ENCODE measurements around the gene M1AP. TPM values are rescaled to one million over a fixed set of nuclear protein-coding genes. Genes with fewer than 3 reads are reported as not detected.
"Not testable (repeated sequence)": the region's sequence is repeated elsewhere in the genome, so short reads cannot be mapped to it uniquely, and the experiment has no call there.

Gene M1AP
- total RNA-seq, 1 donor from 2014 or later, result 1.4 TPM

DNA sequence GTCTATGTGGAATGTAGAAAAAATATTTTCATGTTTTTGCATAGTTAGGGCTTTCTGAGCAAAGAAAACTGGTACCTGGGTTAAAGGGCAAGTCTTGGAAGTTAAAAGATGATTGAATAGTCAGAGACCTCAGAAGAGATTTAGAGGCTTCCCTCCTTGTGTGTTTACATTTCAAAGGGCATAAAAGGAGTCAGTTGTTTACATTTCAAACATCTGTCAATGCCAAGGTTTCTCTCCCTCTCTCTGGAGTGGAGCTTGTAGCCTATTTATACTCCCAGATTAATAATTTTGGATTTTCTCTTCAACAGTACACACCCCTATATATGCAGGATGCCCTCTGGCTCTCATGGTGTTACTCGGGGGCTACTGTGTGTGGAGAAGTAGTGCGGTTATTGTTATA lies 8.6 kb downstream of the M1AP start:
- no peak for DNase-seq
- no peak for ATAC-seq
- intact Hi-C loops (cut with DNase I), result no loop called here

DNA sequence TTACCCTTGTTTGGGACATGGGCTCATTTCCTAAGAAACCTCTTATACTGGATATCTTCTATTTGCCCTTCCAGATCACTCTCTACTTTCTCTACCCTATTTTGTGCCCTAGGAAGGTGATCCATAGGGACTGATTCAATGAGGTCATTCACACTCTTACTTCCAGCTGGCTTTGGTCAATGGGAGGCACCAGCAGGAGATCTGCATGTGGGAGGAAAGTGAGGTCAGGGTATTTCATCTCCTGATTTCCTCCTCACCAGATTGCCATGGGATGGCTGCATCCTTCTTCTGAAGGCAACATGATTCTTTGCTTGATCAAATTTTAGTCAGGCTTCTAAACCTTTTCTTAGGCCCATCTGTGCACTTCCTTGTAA lies 15.2 kb downstream of the M1AP start:
- Histone ChIP-seq H3K36me3 (no peaks in the 10 kb centered on the region), H3K9me3 (no peaks in the 10 kb centered on the region), H3K27ac (no peak overlapping the region), H3K4me1 (no peaks in the 10 kb centered on the region), H3K27me3 (no peaks in the 10 kb centered on the region), H3K4me3 (no peak overlapping the region)
- TF ChIP-seq, protein P1, sequence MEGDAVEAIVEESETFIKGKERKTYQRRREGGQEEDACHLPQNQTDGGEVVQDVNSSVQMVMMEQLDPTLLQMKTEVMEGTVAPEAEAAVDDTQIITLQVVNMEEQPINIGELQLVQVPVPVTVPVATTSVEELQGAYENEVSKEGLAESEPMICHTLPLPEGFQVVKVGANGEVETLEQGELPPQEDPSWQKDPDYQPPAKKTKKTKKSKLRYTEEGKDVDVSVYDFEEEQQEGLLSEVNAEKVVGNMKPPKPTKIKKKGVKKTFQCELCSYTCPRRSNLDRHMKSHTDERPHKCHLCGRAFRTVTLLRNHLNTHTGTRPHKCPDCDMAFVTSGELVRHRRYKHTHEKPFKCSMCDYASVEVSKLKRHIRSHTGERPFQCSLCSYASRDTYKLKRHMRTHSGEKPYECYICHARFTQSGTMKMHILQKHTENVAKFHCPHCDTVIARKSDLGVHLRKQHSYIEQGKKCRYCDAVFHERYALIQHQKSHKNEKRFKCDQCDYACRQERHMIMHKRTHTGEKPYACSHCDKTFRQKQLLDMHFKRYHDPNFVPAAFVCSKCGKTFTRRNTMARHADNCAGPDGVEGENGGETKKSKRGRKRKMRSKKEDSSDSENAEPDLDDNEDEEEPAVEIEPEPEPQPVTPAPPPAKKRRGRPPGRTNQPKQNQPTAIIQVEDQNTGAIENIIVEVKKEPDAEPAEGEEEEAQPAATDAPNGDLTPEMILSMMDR (IDR thresholded peaks at IDR 0.05), result no peak
- DNase-seq (no peak), ATAC-seq (no peak)
- intact Hi-C loops (cut with DNase I), result no loop called here

More for the DNA sequence above, 8.6 kb downstream of the M1AP start:
- Histone ChIP-seq H3K27me3 (no peaks in the 10 kb centered on the region), H3K27ac (no peak overlapping the region), H3K36me3 (no peaks in the 10 kb centered on the region), H3K4me1 (no peaks in the 10 kb centered on the region), H3K9me3 (no peaks in the 10 kb centered on the region), H3K4me3 (no peak overlapping the region)
- TF ChIP-seq, protein P1 (IDR thresholded peaks at IDR 0.05), result no peak

DNA sequence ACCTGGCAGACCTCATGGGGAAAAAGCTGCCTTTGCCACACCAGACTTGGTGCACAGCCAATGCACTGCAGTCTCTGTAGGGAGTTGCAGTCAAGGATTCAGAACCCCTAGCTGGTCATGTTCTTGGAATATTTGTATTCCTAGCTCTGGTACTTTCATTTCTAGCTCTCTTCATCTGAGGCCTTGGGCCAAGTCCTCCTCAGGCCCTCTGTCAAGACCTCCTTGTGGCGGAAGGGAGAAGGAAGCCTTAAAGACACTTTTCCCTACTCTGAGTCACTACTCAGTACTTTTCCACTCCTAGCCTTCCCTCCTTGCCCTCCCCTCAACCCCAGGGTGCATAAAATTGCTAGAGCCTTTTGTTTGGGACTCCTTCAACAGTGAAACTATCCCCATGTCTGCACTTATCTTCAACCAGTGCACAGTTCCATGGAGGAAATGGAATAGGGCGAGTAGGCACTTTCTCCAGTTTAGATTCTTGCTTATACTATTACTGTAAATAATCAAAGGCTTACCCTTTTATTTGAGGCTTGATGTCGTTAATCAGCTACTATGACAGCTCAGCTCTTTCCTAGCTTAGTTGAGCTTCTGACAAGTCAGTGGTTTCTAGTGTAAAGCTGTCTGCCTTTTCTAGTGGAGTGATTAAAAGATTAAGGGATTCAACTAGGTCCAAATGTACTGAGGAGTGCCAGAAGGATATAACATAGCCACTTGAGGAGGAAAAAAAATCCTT lies 15.8 kb downstream of the M1AP start:
- no peaks in the 10 kb centered on the region for H3K9me3 ChIP-seq
- H3K36me3 ChIP-seq, result no peaks in the 10 kb centered on the region
- DNase-seq (no peak), ATAC-seq (peak; percentile 82)
- no peak overlapping the region for H3K27ac ChIP-seq
- TF ChIP-seq, protein P1 (IDR thresholded peaks at IDR 0.05), result no peak
- no peaks in the 10 kb centered on the region for H3K4me1 ChIP-seq
- no peaks in the 10 kb centered on the region for H3K27me3 ChIP-seq
- no peak overlapping the region for H3K4me3 ChIP-seq
- intact Hi-C loops (cut with DNase I), result no loop called here

DNA sequence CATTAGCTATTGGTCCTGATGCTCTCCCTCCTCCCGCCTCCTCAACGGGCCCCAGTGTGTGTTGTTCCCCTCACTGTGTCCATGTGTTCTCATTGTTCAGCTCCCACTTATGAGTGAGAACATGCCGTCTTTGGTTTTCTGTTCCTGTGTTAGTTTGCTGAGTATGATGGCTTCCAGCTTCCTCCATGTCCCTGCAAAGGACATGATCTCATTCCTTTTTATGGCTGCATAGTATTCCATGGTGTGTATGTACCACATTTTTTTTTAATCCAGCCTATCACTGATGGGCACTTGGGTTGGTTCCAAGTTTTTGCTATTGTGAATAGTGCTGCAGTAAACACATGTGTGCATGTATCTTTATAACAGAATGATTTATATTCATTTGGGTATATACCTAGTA lies 17.7 kb downstream of the M1AP start:
- intact Hi-C loops (cut with DNase I); H3K9me3 ChIP-seq; H3K36me3 ChIP-seq; ATAC-seq; DNase-seq; H3K4me3 ChIP-seq; H3K4me1 ChIP-seq; H3K27ac ChIP-seq; H3K27me3 ChIP-seq: not testable (repeated sequence)

DNA sequence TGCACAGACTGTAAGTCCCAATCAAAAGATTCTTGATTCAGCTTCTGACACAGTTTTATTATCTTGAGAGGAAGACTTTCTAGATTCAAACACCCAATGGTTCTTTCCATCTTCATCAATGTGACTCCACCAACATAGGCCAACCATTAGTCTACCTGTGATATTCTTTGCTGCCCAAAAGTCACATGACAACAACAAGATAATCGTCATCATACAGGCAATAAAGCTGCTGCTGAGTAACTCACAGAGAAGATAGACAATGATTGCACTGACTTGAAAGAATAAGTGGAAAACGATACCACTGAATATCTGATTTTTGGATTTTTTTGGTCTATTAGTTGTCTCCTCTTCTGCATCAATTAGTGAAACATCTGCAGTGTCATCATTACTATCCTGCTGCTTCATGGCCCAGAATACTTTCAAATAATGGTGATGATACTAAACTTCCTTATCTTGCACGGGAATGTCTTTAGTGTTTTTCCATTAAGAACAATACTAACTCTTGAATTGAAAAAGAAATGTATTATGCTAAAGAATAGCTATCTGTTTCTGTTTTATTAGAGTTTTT lies 19.5 kb downstream of the M1AP start:
- Histone ChIP-seq H3K27ac (no peak overlapping the region), H3K9me3 (no peaks in the 10 kb centered on the region), H3K36me3 (no peaks in the 10 kb centered on the region), H3K4me3 (no peak overlapping the region), H3K4me1 (no peaks in the 10 kb centered on the region), H3K27me3 (no peaks in the 10 kb centered on the region)
- ATAC-seq (no peak), DNase-seq (no peak)
- intact Hi-C loops (cut with DNase I), result no loop called here
- TF ChIP-seq, protein P1 (IDR thresholded peaks at IDR 0.05), result no peak

DNA sequence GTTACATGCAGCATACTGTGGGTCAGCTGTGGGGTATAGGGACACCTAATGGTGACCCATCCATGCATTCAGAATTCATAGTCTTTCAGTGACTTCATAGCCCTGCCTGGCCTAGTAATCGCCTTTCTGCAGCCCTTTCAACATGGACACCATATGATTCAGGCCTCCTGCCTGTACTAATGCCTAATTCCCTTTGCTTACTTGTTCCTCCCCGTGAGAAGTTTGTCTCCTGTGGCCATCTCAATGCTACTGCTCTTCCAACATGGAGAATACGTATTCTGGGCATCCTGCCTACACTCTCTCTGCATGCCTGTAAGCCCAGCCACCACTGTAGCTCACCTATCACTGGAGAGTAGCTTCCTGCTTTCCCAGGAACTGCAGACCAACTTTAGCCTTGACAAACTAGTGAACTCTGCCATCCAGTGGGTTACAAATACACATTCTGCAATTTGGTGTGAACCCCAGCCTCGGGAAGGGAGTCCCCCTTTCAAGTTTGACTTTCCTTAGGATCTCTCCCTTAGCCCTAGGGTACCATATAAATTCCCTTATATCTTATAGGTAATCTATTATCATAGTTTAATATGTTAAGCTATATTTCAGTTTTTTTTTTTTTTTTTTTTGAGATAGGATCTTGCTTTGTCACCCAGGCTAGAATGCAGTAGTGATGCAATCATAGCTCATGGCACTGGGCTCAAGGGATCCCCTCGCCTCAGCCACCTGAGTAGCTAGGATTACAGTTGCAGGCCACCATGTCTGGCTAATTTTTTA lies 22.3 kb downstream of the M1AP start:
- ATAC-seq, result no peak

More for the DNA sequence above, 22.3 kb downstream of the M1AP start:
- TF ChIP-seq, protein P1 (IDR thresholded peaks at IDR 0.05), result no peak
- H3K27me3 ChIP-seq, result no peaks in the 10 kb centered on the region
- H3K4me1 ChIP-seq, result no peaks in the 10 kb centered on the region
- intact Hi-C loops (cut with DNase I), result no loop called here
- no peaks in the 10 kb centered on the region for H3K9me3 ChIP-seq
- DNase-seq, result no peak
- H3K4me3 ChIP-seq, result no peak overlapping the region
- H3K27ac ChIP-seq, result no peak overlapping the region
- no peaks in the 10 kb centered on the region for H3K36me3 ChIP-seq
